Left ventricle myocardium inferior (tissue), 1 donor: Measurements from ENCODE around the gene KRT80. TPM values are rescaled to one million over a fixed set of nuclear protein-coding genes. Genes with fewer than 3 reads are reported as not detected.
A peak's percentile ranks its signal among the peaks of the same experiment; 100 is the strongest.

Experiments used
- DNase-seq: peaks from one replicate; pipeline ENCODE4 v3.0.0-alpha.2; 2020
- H3K27ac ChIP-seq: fragments of 200-600 bp; replicated peaks from 2 replicates; pipeline ENCODE4 v1.8.0; 2021
- H3K27me3 ChIP-seq: fragments of 200-600 bp; 2 replicates; pipeline ENCODE4 v1.8.0; 2021; ENCODE audit warnings: low read depth
- H3K36me3 ChIP-seq: fragments of 200-600 bp; 2 replicates; pipeline ENCODE4 v1.8.0; 2021
- H3K4me1 ChIP-seq: fragments of 200-600 bp; 2 replicates; pipeline ENCODE4 v1.8.0; 2021
- H3K4me3 ChIP-seq: fragments of 200-600 bp; 2 replicates; pipeline ENCODE4 v1.8.0; 2021; ENCODE audit warnings: mild to moderate bottlenecking, moderate library complexity
- H3K9me3 ChIP-seq: fragments of 200-600 bp; replicated peaks from 2 replicates; pipeline ENCODE4 v1.8.0; 2021
- CTCF ChIP-seq: fragments of 200-600 bp; IDR thresholded peaks from 2 replicates; pipeline ENCODE4 v1.8.0; 2021; ENCODE audit warnings: antibody characterized with exemption, mild to moderate bottlenecking, borderline replicate concordance
- intact Hi-C: fragments of 100-400 bp; cut with micrococcal nuclease; formaldehyde crosslinking; loops from one replicate; pipeline ENCODE4 v1.11.0; 2022
- total RNA-seq: library from RNA; stranded (reverse); fragmentation: NEBNext Ultra II Directional; extraction: Animal tissue kit (Norgen Biotek cat#: 25700); gene quantifications from one replicate; pipeline ENCODE4 v1.2.1, GENCODE V29; 2021
- donor health status: DM: no; HTN: yes; CAD: no; lungs with severe emphysema.

The KRT80 gene
- total RNA-seq, 1 donor from 2014 or later: not detected

GRCh38 chr12:52178443-52178842 is 13.4 kb downstream of the KRT80 start:
- no peaks in the 10 kb centered on the region for H3K9me3 ChIP-seq
- no peak overlapping the region for H3K27ac ChIP-seq
- no peaks in the 10 kb centered on the region for H3K27me3 ChIP-seq
- peaks cover 49% of the 10 kb centered on the region for H3K4me1 ChIP-seq
- no peak overlapping the region for H3K4me3 ChIP-seq
- H3K36me3 ChIP-seq: no peaks in the 10 kb centered on the region
- intact Hi-C loops: no loop called here
- no peak for TF ChIP-seq CTCF
- no peak for DNase-seq

GRCh38 chr12:52175371-52176350 is 16.2 kb downstream of the KRT80 start:
- no peaks in the 10 kb centered on the region for H3K27me3 ChIP-seq
- TF ChIP-seq CTCF: peak; percentile 44
- H3K9me3 ChIP-seq: no peaks in the 10 kb centered on the region
- DNase-seq: no peak
- peak overlapping the region; percentile 62 for H3K27ac ChIP-seq
- H3K36me3 ChIP-seq: no peaks in the 10 kb centered on the region
- H3K4me3 ChIP-seq: no peak overlapping the region
- H3K4me1 ChIP-seq: peaks cover 27% of the 10 kb centered on the region
- intact Hi-C loops: no loop called here

GRCh38 chr12:52173526-52173925 is 18.3 kb downstream of the KRT80 start:
- no peaks in the 10 kb centered on the region for H3K9me3 ChIP-seq
- no peak overlapping the region for H3K27ac ChIP-seq
- no peak for DNase-seq
- no peak overlapping the region for H3K4me3 ChIP-seq
- no peaks in the 10 kb centered on the region for H3K27me3 ChIP-seq
- H3K4me1 ChIP-seq: peaks cover 9% of the 10 kb centered on the region
- intact Hi-C loops: no loop called here
- no peak for TF ChIP-seq CTCF
- no peaks in the 10 kb centered on the region for H3K36me3 ChIP-seq

GRCh38 chr12:52172956-52173355 is 18.9 kb downstream of the KRT80 start:
- no peaks in the 10 kb centered on the region for H3K9me3 ChIP-seq
- H3K27me3 ChIP-seq: no peaks in the 10 kb centered on the region
- intact Hi-C loops: no loop called here
- TF ChIP-seq CTCF: no peak
- no peaks in the 10 kb centered on the region for H3K36me3 ChIP-seq
- H3K4me3 ChIP-seq: no peak overlapping the region
- no peak overlapping the region for H3K27ac ChIP-seq
- no peak for DNase-seq
- peaks cover 15% of the 10 kb centered on the region for H3K4me1 ChIP-seq

- Histone ChIP-seq H3K4me3 (no peak overlapping the region), H3K36me3 (no peaks in the 10 kb centered on the region), H3K9me3 (no peaks in the 10 kb centered on the region), H3K4me1 (peaks cover 15% of the 10 kb centered on the region), H3K27ac (no peak overlapping the region), H3K27me3 (no peaks in the 10 kb centered on the region)
- DNase-seq: no peak
- intact Hi-C loops: no loop called here
- peak; percentile 20 for TF ChIP-seq CTCF
Measured at GRCh38 chr12:52171950-52172512, 19.8 kb downstream of the KRT80 start.
